Measurements from ENCODE around the gene IL10.

DNA sequence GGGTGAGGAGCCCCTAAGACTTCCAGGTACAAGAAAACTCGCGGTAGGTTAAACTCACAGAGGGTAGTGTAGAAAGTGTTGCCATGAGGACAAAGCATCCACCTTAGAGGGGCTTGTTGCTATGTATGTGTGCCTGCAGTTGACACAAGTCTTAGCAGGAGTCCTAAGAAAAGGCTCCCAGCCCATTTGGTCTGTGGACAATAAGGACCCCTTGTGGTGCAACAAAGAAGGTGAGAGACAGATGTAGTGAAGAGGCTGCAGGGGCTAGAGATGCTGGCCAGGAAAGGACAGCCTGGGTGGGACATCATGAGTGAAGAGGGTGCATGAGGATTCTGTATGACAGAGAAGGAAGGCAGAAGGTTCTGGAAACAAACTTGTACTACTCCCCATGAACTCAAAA is 36.3 kb upstream of the IL10 start:
- TF ChIP-seq, protein P1, sequence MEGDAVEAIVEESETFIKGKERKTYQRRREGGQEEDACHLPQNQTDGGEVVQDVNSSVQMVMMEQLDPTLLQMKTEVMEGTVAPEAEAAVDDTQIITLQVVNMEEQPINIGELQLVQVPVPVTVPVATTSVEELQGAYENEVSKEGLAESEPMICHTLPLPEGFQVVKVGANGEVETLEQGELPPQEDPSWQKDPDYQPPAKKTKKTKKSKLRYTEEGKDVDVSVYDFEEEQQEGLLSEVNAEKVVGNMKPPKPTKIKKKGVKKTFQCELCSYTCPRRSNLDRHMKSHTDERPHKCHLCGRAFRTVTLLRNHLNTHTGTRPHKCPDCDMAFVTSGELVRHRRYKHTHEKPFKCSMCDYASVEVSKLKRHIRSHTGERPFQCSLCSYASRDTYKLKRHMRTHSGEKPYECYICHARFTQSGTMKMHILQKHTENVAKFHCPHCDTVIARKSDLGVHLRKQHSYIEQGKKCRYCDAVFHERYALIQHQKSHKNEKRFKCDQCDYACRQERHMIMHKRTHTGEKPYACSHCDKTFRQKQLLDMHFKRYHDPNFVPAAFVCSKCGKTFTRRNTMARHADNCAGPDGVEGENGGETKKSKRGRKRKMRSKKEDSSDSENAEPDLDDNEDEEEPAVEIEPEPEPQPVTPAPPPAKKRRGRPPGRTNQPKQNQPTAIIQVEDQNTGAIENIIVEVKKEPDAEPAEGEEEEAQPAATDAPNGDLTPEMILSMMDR (conservative IDR thresholded peaks at IDR 0.05; ENCODE audit: low read length) = peak; percentile 75
- no peak for TF ChIP-seq EZH2phosphoT487 (IDR thresholded peaks at IDR 0.05; ENCODE audit: borderline replicate concordance)

All from Loucy (cell line).